ENCODE measurements around the gene BACE1.

BACE1 gene

GRCh38 chr11:117256573-117256972 lies 59.5 kb downstream of the BACE1 start:
- H3K4me3 ChIP-seq (ENCODE audit: low read length in 2 of 2) = no peak overlapping the region
- H3K27ac ChIP-seq (ENCODE audit: low read depth in 2 of 2, low read length in 2 of 2) = no peak overlapping the region
- no peaks in the 10 kb centered on the region for H3K4me1 ChIP-seq (ENCODE audit: control insufficient read depth in 2 of 2, insufficient read depth in 2 of 2, low read length in 2 of 2)
- H3K36me3 ChIP-seq (ENCODE audit: control insufficient read depth in 2 of 2, insufficient read depth in 2 of 2, low read length in 2 of 2) = peaks cover 5 to 7% of the 10 kb centered on the region in 2 donors
- no peak overlapping the region for H3K9ac ChIP-seq (ENCODE audit: low read depth in 1 of 2, low read length in 2 of 2)
- no peaks in the 10 kb centered on the region for H3K9me3 ChIP-seq (ENCODE audit: control insufficient read depth in 2 of 2, low read length in 2 of 2)
- H3K27me3 ChIP-seq (ENCODE audit: control insufficient read depth in 2 of 2, insufficient read depth in 2 of 2, low read length in 2 of 2) = no peaks in the 10 kb centered on the region

GRCh38 chr11:117255966-117256365 lies 60.1 kb downstream of the BACE1 start:
- Histone ChIP-seq H3K36me3 (ENCODE audit: control insufficient read depth in 2 of 2, insufficient read depth in 2 of 2, low read length in 2 of 2) (peaks cover 5 to 7% of the 10 kb centered on the region in 2 donors), H3K27me3 (ENCODE audit: control insufficient read depth in 2 of 2, insufficient read depth in 2 of 2, low read length in 2 of 2) (no peaks in the 10 kb centered on the region), H3K27ac (ENCODE audit: low read depth in 2 of 2, low read length in 2 of 2) (no peak overlapping the region), H3K4me1 (ENCODE audit: control insufficient read depth in 2 of 2, insufficient read depth in 2 of 2, low read length in 2 of 2) (no peaks in the 10 kb centered on the region), H3K9ac (ENCODE audit: low read depth in 1 of 2, low read length in 2 of 2) (no peak overlapping the region), H3K9me3 (ENCODE audit: control insufficient read depth in 2 of 2, low read length in 2 of 2) (no peaks in the 10 kb centered on the region), H3K4me3 (ENCODE audit: low read length in 2 of 2) (no peak overlapping the region)

GRCh38 chr11:117251506-117251905 lies 64.5 kb downstream of the BACE1 start:
- Histone ChIP-seq H3K36me3 (ENCODE audit: control insufficient read depth in 2 of 2, insufficient read depth in 2 of 2, low read length in 2 of 2) (peaks cover 9 to 29% of the 10 kb centered on the region in 2 donors), H3K27me3 (ENCODE audit: control insufficient read depth in 2 of 2, insufficient read depth in 2 of 2, low read length in 2 of 2) (no peaks in the 10 kb centered on the region), H3K4me1 (ENCODE audit: control insufficient read depth in 2 of 2, insufficient read depth in 2 of 2, low read length in 2 of 2) (no peaks in the 10 kb centered on the region), H3K9me3 (ENCODE audit: control insufficient read depth in 2 of 2, low read length in 2 of 2) (no peaks in the 10 kb centered on the region), H3K9ac (ENCODE audit: low read depth in 1 of 2, low read length in 2 of 2) (no peak overlapping the region), H3K4me3 (ENCODE audit: low read length in 2 of 2) (no peak overlapping the region), H3K27ac (ENCODE audit: low read depth in 2 of 2, low read length in 2 of 2) (no peak overlapping the region)

GRCh38 chr11:117249571-117249970 lies 66.5 kb downstream of the BACE1 start:
- Histone ChIP-seq H3K4me1 (ENCODE audit: control insufficient read depth in 2 of 2, insufficient read depth in 2 of 2, low read length in 2 of 2) (no peaks in the 10 kb centered on the region), H3K9me3 (ENCODE audit: control insufficient read depth in 2 of 2, low read length in 2 of 2) (no peaks in the 10 kb centered on the region), H3K27ac (ENCODE audit: low read depth in 2 of 2, low read length in 2 of 2) (no peak overlapping the region), H3K9ac (ENCODE audit: low read depth in 1 of 2, low read length in 2 of 2) (no peak overlapping the region), H3K27me3 (ENCODE audit: control insufficient read depth in 2 of 2, insufficient read depth in 2 of 2, low read length in 2 of 2) (no peaks in the 10 kb centered on the region), H3K4me3 (ENCODE audit: low read length in 2 of 2) (no peak overlapping the region), H3K36me3 (ENCODE audit: control insufficient read depth in 2 of 2, insufficient read depth in 2 of 2, low read length in 2 of 2) (peaks cover 11 to 31% of the 10 kb centered on the region in 2 donors)

DNA sequence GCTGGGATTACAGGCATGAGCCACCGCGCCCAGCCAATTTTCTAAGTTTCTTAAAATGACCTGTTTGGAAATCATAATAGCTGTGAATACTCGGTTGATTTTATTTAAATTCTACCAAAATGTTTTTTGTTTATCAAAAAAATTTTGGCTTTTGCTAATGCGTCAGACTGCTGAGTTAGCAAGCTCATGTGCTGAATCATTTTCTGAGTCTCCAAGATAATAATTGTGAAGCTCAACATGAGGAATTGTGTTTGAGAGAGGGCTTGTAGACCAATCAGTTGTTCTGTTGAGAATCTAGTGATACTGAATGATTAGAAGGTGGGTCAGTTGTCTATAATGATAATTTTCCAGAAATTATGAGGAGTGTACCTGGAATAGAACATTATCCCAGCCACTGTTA lies 67.7 kb downstream of the BACE1 start:
- Histone ChIP-seq H3K9ac (ENCODE audit: low read depth in 1 of 2, low read length in 2 of 2) (no peak overlapping the region), H3K27ac (ENCODE audit: low read depth in 2 of 2, low read length in 2 of 2) (no peak overlapping the region), H3K4me1 (ENCODE audit: control insufficient read depth in 2 of 2, insufficient read depth in 2 of 2, low read length in 2 of 2) (no peaks in the 10 kb centered on the region), H3K4me3 (ENCODE audit: low read length in 2 of 2) (no peak overlapping the region), H3K36me3 (ENCODE audit: control insufficient read depth in 2 of 2, insufficient read depth in 2 of 2, low read length in 2 of 2) (peaks cover 20 to 41% of the 10 kb centered on the region in 2 donors), H3K9me3 (ENCODE audit: control insufficient read depth in 2 of 2, low read length in 2 of 2) (no peaks in the 10 kb centered on the region), H3K27me3 (ENCODE audit: control insufficient read depth in 2 of 2, insufficient read depth in 2 of 2, low read length in 2 of 2) (no peaks in the 10 kb centered on the region)

DNA sequence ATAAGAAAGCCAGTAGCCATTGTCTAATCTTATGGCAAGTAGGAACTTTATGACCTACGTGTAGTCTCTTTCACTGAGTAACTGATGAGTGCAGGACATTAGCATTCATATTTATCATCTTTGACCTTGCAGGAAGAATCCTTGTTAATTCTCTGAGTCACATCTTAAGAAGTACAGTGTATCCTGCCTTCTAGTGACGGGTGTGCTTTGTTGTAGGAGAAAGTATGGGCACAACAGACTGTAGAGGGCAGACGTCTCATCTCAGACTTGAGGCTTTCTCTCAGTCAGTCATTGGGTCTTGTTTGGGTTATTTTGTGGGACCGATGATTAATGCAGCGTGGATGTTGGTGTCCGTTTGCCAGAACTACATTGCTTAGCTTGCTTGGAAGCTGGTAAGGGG lies 76.8 kb downstream of the BACE1 start:
- Histone ChIP-seq H3K9me3 (ENCODE audit: control insufficient read depth in 2 of 2, low read length in 2 of 2) (no peaks in the 10 kb centered on the region), H3K4me3 (ENCODE audit: low read length in 2 of 2) (no peak overlapping the region), H3K36me3 (ENCODE audit: control insufficient read depth in 2 of 2, insufficient read depth in 2 of 2, low read length in 2 of 2) (peaks cover 21 to 31% of the 10 kb centered on the region in 2 donors), H3K4me1 (ENCODE audit: control insufficient read depth in 2 of 2, insufficient read depth in 2 of 2, low read length in 2 of 2) (no peaks in the 10 kb centered on the region), H3K27me3 (ENCODE audit: control insufficient read depth in 2 of 2, insufficient read depth in 2 of 2, low read length in 2 of 2) (no peaks in the 10 kb centered on the region), H3K9ac (ENCODE audit: low read depth in 1 of 2, low read length in 2 of 2) (no peak overlapping the region), H3K27ac (ENCODE audit: low read depth in 2 of 2, low read length in 2 of 2) (no peak overlapping the region)

- peaks cover under 1 to 1% of the 10 kb centered on the region in 2 donors for H3K4me1 ChIP-seq (ENCODE audit: control insufficient read depth in 2 of 2, insufficient read depth in 2 of 2, low read length in 2 of 2)
- peaks cover 13 to 23% of the 10 kb centered on the region in 2 donors for H3K36me3 ChIP-seq (ENCODE audit: control insufficient read depth in 2 of 2, insufficient read depth in 2 of 2, low read length in 2 of 2)
- no peaks in the 10 kb centered on the region for H3K9me3 ChIP-seq (ENCODE audit: control insufficient read depth in 2 of 2, low read length in 2 of 2)
- no peak overlapping the region for H3K9ac ChIP-seq (ENCODE audit: low read depth in 1 of 2, low read length in 2 of 2)
- H3K4me3 ChIP-seq (ENCODE audit: low read length in 2 of 2) = no peak overlapping the region
- H3K27ac ChIP-seq (ENCODE audit: low read depth in 2 of 2, low read length in 2 of 2) = no peak overlapping the region
- H3K27me3 ChIP-seq (ENCODE audit: control insufficient read depth in 2 of 2, insufficient read depth in 2 of 2, low read length in 2 of 2) = no peaks in the 10 kb centered on the region
These were observed 77.8 kb downstream of the BACE1 start for GRCh38 chr11:117238221-117238620.
